Pancreas (tissue), 10 donors: ENCODE data around the gene SMIM35. TPM values are rescaled to one million over a fixed set of nuclear protein-coding genes. Genes with fewer than 3 reads are reported as not detected.

Experiments used
- ATAC-seq, 4 donors: fragments of 200-7000 bp; cut with Tn5 transposase; one replicate each; pipeline versions ENCODE4 v1.8.0 to v1.9.1; 2020; ENCODE audit warnings: mild to moderate bottlenecking in 4 of 4, moderate library complexity in 4 of 4
- DNase-seq, 6 donors: peaks; one replicate each; pipeline ENCODE4 v3.0.0-alpha.2; 2020
- FAIRE-seq: peaks from 2 replicates; lab custom pipeline; 2012; peaks lifted over from hg19 to GRCh38; lab: Jason Lieb, UNC
- H3K27ac ChIP-seq, 4 donors: fragments of 200-600 bp; sonication (generic); 1 replicate in 3 of 4; 2 replicates in 1 of 4; pipeline versions ENCODE4 v1.5.0 to v1.8.0; 2020
- H3K27me3 ChIP-seq, 4 donors: fragments of 200-600 bp; one replicate each; pipeline ENCODE4 v1.8.0; 2021
- H3K36me3 ChIP-seq, 3 donors: fragments of 200-600 bp; sonication (generic) in 1 of 3; one replicate each; pipeline versions ENCODE4 v1.5.0 to v1.8.0; 2020 to 2021
- H3K4me1 ChIP-seq, 3 donors: fragments of 200-600 bp; one replicate each; pipeline ENCODE4 v1.8.0; 2021
- H3K4me3 ChIP-seq, 4 donors: fragments of 200-600 bp; sonication (generic) in 2 of 4; one replicate each; pipeline versions ENCODE4 v1.5.0 to v1.8.0; 2020 to 2021
- H3K9me3 ChIP-seq, 4 donors: fragments of 200-600 bp; one replicate each; pipeline ENCODE4 v1.8.0; 2021
- WGBS, 2 donors: extraction: QIAGEN DNeasy Blood & Tissue Kit; methylation state at CpG; one replicate each; pipeline ENCODE4 v1.1.7; 2013; 5-methylcytosine and 5-hydroxymethylcytosine counted together
- intact Hi-C, 3 donors: fragments of 100-400 bp; cut with DNase I; formaldehyde crosslinking; loops; one replicate each; pipeline versions ENCODE4 v1.11.1 to v1.14.2; 2022
- polyA plus RNA-seq, 2 donors: library from polyadenylated mRNA; stranded (reverse); fragments of 200-250 nt; gene quantifications; one replicate each; pipeline ENCODE4 v1.2.3, GENCODE V29; 2013
- total RNA-seq, 6 donors: library from RNA; stranded (reverse); fragmentation: NEBNext Ultra II Directional in 4 of 6; extraction: Animal tissue kit (Norgen Biotek cat#: 25700) in 4 of 6; gene quantifications; one replicate each; pipeline versions ENCODE4 v1.2.1 to v1.2.4, GENCODE V29; 2021 to 2023
- TF ChIP-seq, protein P1 (sequence below), 4 donors: fragments of 200-600 bp; sonication (generic) in 3 of 4; IDR thresholded peaks; one replicate each; pipeline versions ENCODE4 v1.5.0 to v1.8.0; 2021; ENCODE audit warnings: antibody characterized with exemption in 4 of 4
- donor health status: healthy with polysubstance abuse.
- donor health status: DM: no; HTN: no; CAD: no; lungs with moderate emphysema.
- donor health status: DM: no; HTN: no; CAD: no.
- donor health status: control.
- donor health status: control.
- donor health status: Bipolar disorder and iron deficiency.
- donor health status: DM: yes; HTN: yes; CAD: no.
- donor health status: DM: no; HTN: no; CAD: no.
- donor health status: DM: no; HTN: no; CAD: no.
- donor health status: DM: yes; HTN: yes; CAD: no.

Gene SMIM35
- total and polyA plus RNA-seq, 8 donors = 0.02 TPM; not detected in 7

DNA sequence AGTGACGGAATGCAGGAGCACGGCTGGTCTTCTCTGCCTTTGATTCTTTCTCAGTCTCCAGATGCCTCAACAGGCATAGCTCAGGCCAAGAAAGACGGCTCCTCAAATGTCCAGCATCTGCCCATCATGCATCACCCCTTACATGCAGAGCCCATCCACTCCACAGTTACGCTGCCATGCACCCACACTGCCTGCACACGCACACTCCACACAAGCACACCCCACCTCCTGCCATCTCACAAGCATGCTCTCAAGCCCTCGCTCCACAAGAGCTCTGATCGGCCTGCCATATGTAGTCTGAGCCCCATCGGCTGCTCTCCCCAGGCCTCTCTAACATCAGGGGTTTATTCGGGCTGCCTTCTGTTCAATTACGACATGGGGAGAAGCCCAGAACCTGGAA is 47.1 kb upstream of the SMIM35 start:
- WGBS, 2 donors = 92 to 97% methylated on average over 10 of the region's 10 CpGs

DNA sequence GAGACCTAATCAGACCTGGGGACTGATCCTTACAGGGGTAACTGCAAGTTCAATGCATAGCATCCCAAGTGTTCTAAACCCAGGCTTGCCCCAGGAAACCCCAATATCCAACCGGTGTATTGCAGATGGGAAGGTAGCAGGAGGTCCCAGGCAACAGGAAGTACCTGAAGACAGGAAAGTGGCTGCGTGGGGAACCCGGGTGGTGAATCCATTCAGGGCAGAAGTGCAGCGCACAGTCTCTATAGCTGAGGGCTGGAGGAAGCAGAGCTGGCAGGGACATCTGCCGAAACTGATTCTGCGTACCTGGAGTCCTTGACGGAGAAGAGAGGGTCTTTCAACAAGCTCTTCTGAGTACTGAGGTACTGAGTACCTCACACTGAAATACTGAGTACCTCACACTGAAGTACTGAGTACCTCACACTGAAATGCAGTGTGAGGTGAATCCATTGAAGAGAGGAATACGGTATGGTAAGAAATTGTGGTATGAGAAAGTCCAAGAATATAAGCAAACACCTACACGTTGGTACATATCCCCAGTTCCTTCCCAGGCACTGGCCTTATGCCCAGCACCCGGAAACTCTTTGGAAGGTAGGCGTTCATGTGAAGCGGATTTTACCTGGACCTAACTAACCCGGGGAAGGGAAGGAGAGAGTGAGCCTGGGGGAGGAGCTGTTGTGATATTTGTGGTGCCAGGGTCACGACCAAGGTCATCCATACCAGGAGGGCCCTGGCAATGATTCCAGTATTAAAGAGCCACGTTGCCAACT is 45.8 kb upstream of the SMIM35 start:
- intact Hi-C loops = no loop called here
- FAIRE-seq (no peak), DNase-seq (no peak), ATAC-seq (peak in 3 of 4 donors; percentile 33 to 62 (median 38))
- H3K4me3 ChIP-seq = no peak overlapping the region
- H3K36me3 ChIP-seq = no peaks in the 10 kb centered on the region
- no peaks in the 10 kb centered on the region for H3K27me3 ChIP-seq
- no peaks in the 10 kb centered on the region for H3K9me3 ChIP-seq
- no peak overlapping the region for H3K27ac ChIP-seq
- 63 to 66% methylated on average over 15 of the region's 15 CpGs for WGBS, 2 donors
- H3K4me1 ChIP-seq = peaks cover 0 to 5% (median 0%) of the 10 kb centered on the region in 3 donors
- TF ChIP-seq, protein P1, sequence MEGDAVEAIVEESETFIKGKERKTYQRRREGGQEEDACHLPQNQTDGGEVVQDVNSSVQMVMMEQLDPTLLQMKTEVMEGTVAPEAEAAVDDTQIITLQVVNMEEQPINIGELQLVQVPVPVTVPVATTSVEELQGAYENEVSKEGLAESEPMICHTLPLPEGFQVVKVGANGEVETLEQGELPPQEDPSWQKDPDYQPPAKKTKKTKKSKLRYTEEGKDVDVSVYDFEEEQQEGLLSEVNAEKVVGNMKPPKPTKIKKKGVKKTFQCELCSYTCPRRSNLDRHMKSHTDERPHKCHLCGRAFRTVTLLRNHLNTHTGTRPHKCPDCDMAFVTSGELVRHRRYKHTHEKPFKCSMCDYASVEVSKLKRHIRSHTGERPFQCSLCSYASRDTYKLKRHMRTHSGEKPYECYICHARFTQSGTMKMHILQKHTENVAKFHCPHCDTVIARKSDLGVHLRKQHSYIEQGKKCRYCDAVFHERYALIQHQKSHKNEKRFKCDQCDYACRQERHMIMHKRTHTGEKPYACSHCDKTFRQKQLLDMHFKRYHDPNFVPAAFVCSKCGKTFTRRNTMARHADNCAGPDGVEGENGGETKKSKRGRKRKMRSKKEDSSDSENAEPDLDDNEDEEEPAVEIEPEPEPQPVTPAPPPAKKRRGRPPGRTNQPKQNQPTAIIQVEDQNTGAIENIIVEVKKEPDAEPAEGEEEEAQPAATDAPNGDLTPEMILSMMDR (IDR thresholded peaks at IDR 0.05) = no peak

More for the DNA sequence above, 47.1 kb upstream of the SMIM35 start:
- no peaks in the 10 kb centered on the region for H3K27me3 ChIP-seq
- TF ChIP-seq, protein P1 (IDR thresholded peaks at IDR 0.05) = no peak
- DNase-seq (no peak), FAIRE-seq (no peak), ATAC-seq (no peak)
- H3K27ac ChIP-seq = no peak overlapping the region
- no peaks in the 10 kb centered on the region for H3K9me3 ChIP-seq
- intact Hi-C loops = no loop called here
- H3K4me3 ChIP-seq = no peak overlapping the region
- H3K36me3 ChIP-seq = no peaks in the 10 kb centered on the region
- H3K4me1 ChIP-seq = peaks cover 0 to 5% (median 0%) of the 10 kb centered on the region in 3 donors

DNA sequence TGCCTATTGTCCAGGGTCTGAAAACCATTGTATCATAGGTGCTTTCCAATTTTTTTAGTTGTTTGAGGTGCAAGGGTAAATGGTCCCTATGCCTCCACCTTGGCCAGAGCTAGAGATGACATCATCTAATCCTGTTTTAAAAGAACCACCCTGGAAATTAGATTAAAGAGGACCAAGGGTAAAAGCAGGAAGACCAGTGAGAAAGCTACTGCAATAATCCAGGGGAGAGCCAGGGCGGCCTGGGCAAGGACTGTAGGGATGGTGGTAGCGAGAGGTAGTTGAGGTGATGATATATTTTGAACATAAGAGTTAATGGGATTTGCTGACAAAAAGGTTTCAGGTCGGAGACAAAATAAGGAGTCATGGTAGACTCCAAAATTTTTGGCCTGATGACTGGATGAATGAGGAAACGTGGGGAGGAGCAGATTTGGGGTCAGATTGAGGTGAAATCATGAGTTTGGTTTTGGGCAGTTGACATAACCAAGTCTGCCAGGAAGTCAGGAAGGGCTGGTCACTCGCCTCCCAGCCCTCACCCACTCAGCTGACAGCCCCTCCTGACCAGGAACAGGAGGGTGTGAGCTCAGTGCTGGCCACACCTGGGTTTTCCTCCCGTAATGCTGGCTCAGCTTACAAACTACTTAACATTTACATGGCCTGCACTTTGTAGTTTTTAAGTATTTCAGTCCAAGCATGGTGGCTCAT is 42.9 kb upstream of the SMIM35 start:
- no peak for DNase-seq
- H3K4me1 ChIP-seq = peaks cover 0 to 5% (median 0%) of the 10 kb centered on the region in 3 donors
- WGBS, 2 donors = 68 to 73% methylated on average over 6 of the region's 6 CpGs
- TF ChIP-seq, protein P1 (IDR thresholded peaks at IDR 0.05) = no peak
- no peaks in the 10 kb centered on the region for H3K27me3 ChIP-seq
- H3K27ac ChIP-seq = no peak overlapping the region
- no peaks in the 10 kb centered on the region for H3K36me3 ChIP-seq
- FAIRE-seq = no peak
- no peak overlapping the region for H3K4me3 ChIP-seq
- no peaks in the 10 kb centered on the region for H3K9me3 ChIP-seq
- ATAC-seq = peak in 2 of 4 donors; percentile 24 to 65
- intact Hi-C loops = no loop called here

DNA sequence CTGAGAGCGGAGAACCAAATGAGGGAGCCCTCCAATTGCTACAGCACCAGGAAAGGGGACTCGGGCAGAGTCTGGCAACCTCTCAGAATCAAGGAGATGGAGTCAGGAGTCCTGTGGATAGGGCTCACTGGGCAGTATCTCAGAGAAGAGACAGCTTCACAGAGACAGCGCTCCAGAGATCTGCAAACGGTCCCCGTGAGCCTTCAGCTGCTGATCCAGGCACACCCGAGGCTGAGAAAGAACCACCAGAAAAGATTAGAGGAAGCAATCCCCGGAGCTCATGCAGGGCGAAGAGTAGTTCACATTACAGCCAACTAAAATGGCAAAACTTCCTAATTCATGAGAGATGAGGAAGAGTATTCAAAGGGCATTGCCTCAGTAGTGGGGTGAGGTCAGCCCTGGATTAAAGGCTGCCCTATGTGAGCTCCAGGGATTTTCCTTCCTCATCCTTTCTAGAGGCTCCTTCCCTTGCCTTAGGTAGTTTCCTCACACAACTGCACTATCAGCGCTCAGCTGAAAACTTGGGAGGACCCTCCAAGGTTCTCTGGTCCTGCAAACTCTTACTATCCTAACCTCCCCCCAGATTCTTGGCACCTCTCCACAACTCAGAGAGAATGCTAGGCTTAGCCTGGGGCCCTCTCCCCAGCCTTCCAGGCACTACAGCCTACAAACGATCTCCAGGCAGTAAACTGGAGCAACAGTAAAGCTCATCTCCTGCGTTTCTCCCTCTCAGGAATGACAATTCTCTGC is 42.1 kb upstream of the SMIM35 start:
- ATAC-seq (peak in 2 of 4 donors; percentile 36 to 47), FAIRE-seq (no peak), DNase-seq (no peak)
- no peak overlapping the region for H3K27ac ChIP-seq
- TF ChIP-seq, protein P1 (IDR thresholded peaks at IDR 0.05) = no peak
- 63 to 73% methylated on average over 11 of the region's 11 CpGs for WGBS, 2 donors
- H3K36me3 ChIP-seq = no peaks in the 10 kb centered on the region
- H3K9me3 ChIP-seq = no peaks in the 10 kb centered on the region
- no peak overlapping the region for H3K4me3 ChIP-seq
- intact Hi-C loops = no loop called here
- peaks cover 0 to 5% (median 0%) of the 10 kb centered on the region in 3 donors for H3K4me1 ChIP-seq
- H3K27me3 ChIP-seq = no peaks in the 10 kb centered on the region
